H1 (cell line): ENCODE data around the gene DNAJB11. TPM values are rescaled to one million over a fixed set of nuclear protein-coding genes. Genes with fewer than 3 reads are reported as not detected.
A peak's percentile ranks its signal among the peaks of the same experiment; 100 is the strongest.

Experiments
- CTCF ChIA-PET: fragments of 300-600 bp; sonication (Branson Sonifier 250); formaldehyde crosslinking; loops from one replicate; lab custom pipeline; 2021; ENCODE audit not compliant: partially characterized antibody; lab: Charles Lee
- POLR2A ChIA-PET: fragments of 300-600 bp; sonication (Branson Sonifier 250); formaldehyde crosslinking; loops from one replicate; lab custom pipeline; 2021; ENCODE audit warnings: inconsistent platforms; ENCODE audit not compliant: partially characterized antibody; lab: Charles Lee
- DNase-seq, 2 experiments: peaks; one replicate each; pipeline versions ENCODE4 v3.0.0 to v3.0.0-alpha.2; 2010 to 2022; ENCODE audit warnings: low spot score in 2 of 2, low read depth in 1 of 2, mixed read lengths in 1 of 2
- FAIRE-seq: peaks from 2 replicates; lab custom pipeline; 2011; peaks lifted over from hg19 to GRCh38; lab: Jason Lieb, UNC
- H2AFZ ChIP-seq: 2 replicates; pipeline ENCODE4 v1.8.1; 2012; ENCODE audit warnings: low read length, inconsistent platforms
- H2AK5ac ChIP-seq: 2 replicates; pipeline ENCODE4 v1.6.1; 2013; ENCODE audit warnings: low read depth, low read length
- H2BK120ac ChIP-seq: replicated peaks from 2 replicates; pipeline ENCODE3; 2013; ENCODE audit warnings: low read depth, low read length, inconsistent platforms
- H2BK12ac ChIP-seq: 2 replicates; pipeline ENCODE4 v1.6.1; 2013; ENCODE audit warnings: low read depth, low read length
- H2BK15ac ChIP-seq: 2 replicates; pipeline ENCODE4 v1.6.1; 2013; ENCODE audit warnings: low read length
- H2BK20ac ChIP-seq: 2 replicates; pipeline ENCODE4 v1.6.1; 2013; ENCODE audit warnings: low read length
- H2BK5ac ChIP-seq: 2 replicates; pipeline ENCODE4 v1.6.1; 2013; ENCODE audit warnings: low read depth, low read length
- H3K14ac ChIP-seq: 2 replicates; pipeline ENCODE4 v1.6.1; 2013; ENCODE audit warnings: inconsistent platforms; ENCODE audit not compliant: insufficient read length
- H3K18ac ChIP-seq: 2 replicates; pipeline ENCODE4 v1.6.1; 2013; ENCODE audit warnings: low read length; ENCODE audit errors: extremely low read depth
- H3K23ac ChIP-seq: 2 replicates; pipeline ENCODE4 v1.6.1; 2013; ENCODE audit warnings: inconsistent platforms; ENCODE audit not compliant: insufficient read length
- H3K23me2 ChIP-seq: 2 replicates; pipeline ENCODE4 v1.6.1; 2013; ENCODE audit warnings: low read depth, low read length
- H3K27ac ChIP-seq: 2 replicates; pipeline ENCODE4 v1.6.1; 2011; ENCODE audit warnings: low read depth, low read length, inconsistent platforms
- H3K27me3 ChIP-seq, 4 experiments: replicated peaks in 1 of 4; 1 replicate in 1 of 4; 2 replicates in 3 of 4; pipeline versions ENCODE4 v1.6.1 to v1.8.1; 2011 to 2013; ENCODE audit warnings: low read length in 3 of 4, mild to moderate bottlenecking in 3 of 4, inconsistent platforms in 2 of 4, mixed read lengths in 2 of 4, moderate library complexity in 1 of 4; ENCODE audit not compliant: control insufficient read depth in 3 of 4, insufficient read depth in 3 of 4; ENCODE audit errors: extremely low read depth in 1 of 4
- H3K36me3 ChIP-seq, 4 experiments: 2 replicates each; pipeline versions ENCODE4 v1.6.1 to v1.8.1; 2011 to 2013; ENCODE audit warnings: mild to moderate bottlenecking in 4 of 4, low read length in 3 of 4, moderate library complexity in 2 of 4, control low read depth in 1 of 4, inconsistent platforms in 1 of 4; ENCODE audit not compliant: insufficient read depth in 4 of 4, control insufficient read depth in 2 of 4
- H3K4ac ChIP-seq: replicated peaks from 2 replicates; pipeline ENCODE3; 2013; ENCODE audit warnings: low read length, low read depth, mixed read lengths, inconsistent platforms; ENCODE audit not compliant: insufficient read length
- H3K4me1 ChIP-seq, 4 experiments: replicated peaks in 1 of 4; 1 replicate in 1 of 4; 2 replicates in 3 of 4; pipeline versions ENCODE4 v1.6.1 to v1.8.1; 2011 to 2013; ENCODE audit warnings: low read length in 3 of 4, inconsistent platforms in 2 of 4, mixed read lengths in 1 of 4; ENCODE audit not compliant: insufficient read depth in 4 of 4, control insufficient read depth in 3 of 4
- H3K4me2 ChIP-seq, 2 experiments: 2 replicates each; pipeline versions ENCODE4 v1.6.1 to v1.8.1; 2011 to 2013; ENCODE audit warnings: low read depth in 2 of 2, low read length in 2 of 2, control low read depth in 1 of 2, inconsistent platforms in 1 of 2, mild to moderate bottlenecking in 1 of 2; ENCODE audit not compliant: insufficient read depth in 1 of 2
- H3K4me3 ChIP-seq, 4 experiments: fragments of 200-600, 300-600 bp in 1 of 4; sonication (generic), shearing (Covaris generic), sonication (Bioruptor Twin) in 1 of 4; 2 replicates each; pipeline versions ENCODE4 v1.5.1 to v1.8.1; 2011 to 2016; ENCODE audit warnings: low read length in 4 of 4, low read depth in 3 of 4, control low read depth in 2 of 4, inconsistent platforms in 2 of 4, mild to moderate bottlenecking in 2 of 4, mixed read lengths in 1 of 4, moderate library complexity in 1 of 4; ENCODE audit not compliant: insufficient read depth in 2 of 4; ENCODE audit errors: extremely low read depth in 1 of 4
- H3K56ac ChIP-seq: replicated peaks from 2 replicates; pipeline ENCODE3; 2013; ENCODE audit warnings: low read depth, mild to moderate bottlenecking, mixed read lengths, low read length, inconsistent platforms; ENCODE audit not compliant: insufficient read length
- H3K79me1 ChIP-seq: 2 replicates; pipeline ENCODE4 v1.6.1; 2013; ENCODE audit warnings: low read depth, low read length, control low read depth
- H3K79me2 ChIP-seq, 2 experiments: 2 replicates each; pipeline versions ENCODE4 v1.6.1 to v1.8.1; 2012 to 2013; ENCODE audit warnings: low read length in 2 of 2, mild to moderate bottlenecking in 2 of 2, inconsistent platforms in 1 of 2; ENCODE audit not compliant: insufficient read depth in 2 of 2, control insufficient read depth in 1 of 2
- H3K9ac ChIP-seq, 4 experiments: replicated peaks in 1 of 4; 1 replicate in 1 of 4; 2 replicates in 3 of 4; pipeline versions ENCODE4 v1.6.1 to v1.8.1; 2011 to 2013; ENCODE audit warnings: low read depth in 3 of 4, low read length in 3 of 4, control low read depth in 2 of 4, mild to moderate bottlenecking in 2 of 4, moderate library complexity in 2 of 4, inconsistent platforms in 1 of 4; ENCODE audit errors: extremely low read depth in 1 of 4
- H3K9me3 ChIP-seq, 2 experiments: 2 replicates each; pipeline versions ENCODE4 v1.6.1 to v1.8.1; 2012 to 2013; ENCODE audit warnings: mild to moderate bottlenecking in 2 of 2, moderate library complexity in 2 of 2, control low read depth in 1 of 2, inconsistent platforms in 1 of 2, low read depth in 1 of 2, low read length in 1 of 2, mixed read lengths in 1 of 2; ENCODE audit not compliant: insufficient read depth in 2 of 2
- H4K20me1 ChIP-seq, 2 experiments: replicated peaks in 1 of 2; 2 replicates each; pipeline versions ENCODE3 to v1.8.1; 2011 to 2013; ENCODE audit warnings: inconsistent platforms in 2 of 2, low read length in 2 of 2, mild to moderate bottlenecking in 1 of 2; ENCODE audit not compliant: insufficient read depth in 2 of 2, control insufficient read depth in 1 of 2
- H4K5ac ChIP-seq: 2 replicates; pipeline ENCODE4 v1.6.1; 2013; ENCODE audit warnings: low read length, low read depth, mixed read lengths, inconsistent platforms; ENCODE audit not compliant: insufficient read length
- H4K8ac ChIP-seq: 2 replicates; pipeline ENCODE4 v1.8.0; 2013; ENCODE audit warnings: mild to moderate bottlenecking, moderate library complexity, low read length, inconsistent platforms; ENCODE audit not compliant: insufficient read depth; ENCODE audit errors: extremely low read depth
- H4K91ac ChIP-seq: replicated peaks from 2 replicates; pipeline ENCODE3; 2013; ENCODE audit warnings: low read length, mixed read lengths, inconsistent platforms; ENCODE audit not compliant: insufficient read length
- CHD1 ChIP-seq: IDR thresholded peaks from 2 replicates; pipeline ENCODE4 v1.6.1; 2012; ENCODE audit warnings: low read depth, low read length, improper control_type of control experiment
- MAFK ChIP-seq: IDR thresholded peaks from 2 replicates; pipeline ENCODE4 v1.6.1; 2012; ENCODE audit warnings: low read depth, mild to moderate bottlenecking, improper control_type of control experiment, low read length
- TBP ChIP-seq: IDR thresholded peaks from 2 replicates; pipeline ENCODE4 v1.6.1; 2011; ENCODE audit warnings: low read depth, low read length, improper control_type of control experiment
- WGBS, 2 experiments: shearing (Covaris generic) in 1 of 2; methylation state at CpG; one replicate each; pipeline versions ENCODE4 v1.1.6 to v1.1.7; 2013 to 2015; ENCODE audit warnings: low lambda C conversion rate in 2 of 2, mixed read lengths in 2 of 2, inconsistent platforms in 1 of 2, low coverage in 1 of 2, missing lambda C conversion rate in 1 of 2; ENCODE audit not compliant: insufficient replicate concordance in 2 of 2, insufficient coverage in 1 of 2, insufficient read length in 1 of 2; ENCODE audit errors: extremely low coverage in 1 of 2, missing lambda C conversion rate in 1 of 2; 5-methylcytosine and 5-hydroxymethylcytosine counted together
- polyA plus RNA-seq, 7 experiments: library from polyadenylated mRNA; depleted of rRNA in 3 of 7; stranded (reverse) in 5 of 7; unstranded in 2 of 7; fragments of >200 nt in 5 of 7; fragments of 200-250 nt in 2 of 7; gene quantifications; 1 replicate in 5 of 7; 2 replicates in 1 of 7; 4 replicates in 1 of 7; pipeline versions ENCODE4 v1.2.1 to v1.2.3, GENCODE V29; 2011 to 2013; ENCODE audit warnings: missing spikeins in 2 of 7, mixed read lengths in 2 of 7
- total RNA-seq: library from RNA; stranded (reverse); fragmentation: NEBNext Ultra II Directional; extraction: Animal tissue kit (Norgen Biotek cat#: 25700); gene quantifications from 2 replicates; pipeline ENCODE4 v1.2.1, GENCODE V29; 2021

Gene DNAJB11
- total and polyA plus RNA-seq, 2 of the 8 experiments (the other 6 are each of a cell fraction or from before 2014, with no cell fraction given) = 14.6 to 63.9 TPM

GRCh38 chr3:186549497-186549896, 21.0 kb upstream of the DNAJB11 start:
- CTCF ChIA-PET = interaction anchor here (1.0 to 6.0 kb wide), 4 partner anchors 9 to 290 kb away, joined by 3 to 57 read pairs (median 6); no protein-coding TSS in a partner anchor
- Histone ChIP-seq H3K23me2 (no peaks in the 10 kb centered on the region), H3K36me3 (peaks cover 0 to 7% (median 4%) of the 10 kb centered on the region in 4 experiments; a peak in 3 of 8 replicates), H4K20me1 (no peaks in the 10 kb centered on the region), H3K27me3 (no peaks in the 10 kb centered on the region), H2BK120ac (no peak overlapping the region), H3K79me2 (no peaks in the 10 kb centered on the region), H3K79me1 (no peaks in the 10 kb centered on the region), H4K8ac (no peak overlapping the region), H3K14ac (no peak overlapping the region), H3K9me3 (no peaks in the 10 kb centered on the region), H4K91ac (no peak overlapping the region), H3K4me2 (no peak overlapping the region), H3K56ac (no peak overlapping the region), H2AFZ (no peak overlapping the region), H3K27ac (no peak overlapping the region), H2BK12ac (no peak overlapping the region), H2BK5ac (no peak overlapping the region), H3K4ac (no peak overlapping the region), H3K4me3 (no peak overlapping the region), H2BK15ac (no peak overlapping the region), H3K18ac (no peak overlapping the region), H2AK5ac (no peak overlapping the region), H3K9ac (no peak overlapping the region), H3K23ac (no peak overlapping the region), H4K5ac (no peak overlapping the region), H3K4me1 (no peaks in the 10 kb centered on the region), H2BK20ac (no peak overlapping the region)
- no peak for FAIRE-seq
- no peak for DNase-seq
- 91% methylated on average over 3 of the region's 3 CpGs; no CpG with 5 or more reads in 1 of the 2 experiments for WGBS, 2 experiments
- POLR2A ChIA-PET = interaction anchor here (1.1 to 2.0 kb wide), 2 partner anchors 13 to 15 kb away, joined by 3 to 5 read pairs; no protein-coding TSS in a partner anchor
- TF ChIP-seq CHD1 (no peak), MAFK (peak; percentile 55; the same call in 1 of the 2 replicates), TBP (no peak)
